ENCODE results near the gene UBXN7.
"Not testable (repeated sequence)": the region's sequence is repeated elsewhere in the genome, so short reads cannot be mapped to it uniquely, and the experiment has no call there.

UBXN7 gene

DNA sequence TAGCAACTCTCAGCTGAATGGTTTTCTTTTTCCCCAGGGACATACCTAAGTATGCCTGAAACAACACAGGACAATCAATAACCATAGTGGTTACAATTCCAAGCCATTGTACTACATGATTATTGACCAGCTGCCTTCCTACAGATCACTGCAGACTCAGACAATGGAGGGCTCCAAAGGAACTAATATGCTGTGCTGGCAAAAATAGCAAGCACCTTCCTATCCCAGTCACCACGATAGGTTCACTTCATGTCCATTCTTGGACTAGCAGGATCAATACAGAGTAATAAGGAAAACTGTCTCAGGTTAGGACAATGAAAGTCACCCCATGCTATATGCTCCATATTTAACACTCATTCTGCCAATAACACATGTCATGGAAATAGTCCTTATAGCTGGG is 76.6 kb downstream of the UBXN7 start:
- no peak for DNase-seq (ENCODE audit: low spot score)
- TF ChIP-seq, protein P1, sequence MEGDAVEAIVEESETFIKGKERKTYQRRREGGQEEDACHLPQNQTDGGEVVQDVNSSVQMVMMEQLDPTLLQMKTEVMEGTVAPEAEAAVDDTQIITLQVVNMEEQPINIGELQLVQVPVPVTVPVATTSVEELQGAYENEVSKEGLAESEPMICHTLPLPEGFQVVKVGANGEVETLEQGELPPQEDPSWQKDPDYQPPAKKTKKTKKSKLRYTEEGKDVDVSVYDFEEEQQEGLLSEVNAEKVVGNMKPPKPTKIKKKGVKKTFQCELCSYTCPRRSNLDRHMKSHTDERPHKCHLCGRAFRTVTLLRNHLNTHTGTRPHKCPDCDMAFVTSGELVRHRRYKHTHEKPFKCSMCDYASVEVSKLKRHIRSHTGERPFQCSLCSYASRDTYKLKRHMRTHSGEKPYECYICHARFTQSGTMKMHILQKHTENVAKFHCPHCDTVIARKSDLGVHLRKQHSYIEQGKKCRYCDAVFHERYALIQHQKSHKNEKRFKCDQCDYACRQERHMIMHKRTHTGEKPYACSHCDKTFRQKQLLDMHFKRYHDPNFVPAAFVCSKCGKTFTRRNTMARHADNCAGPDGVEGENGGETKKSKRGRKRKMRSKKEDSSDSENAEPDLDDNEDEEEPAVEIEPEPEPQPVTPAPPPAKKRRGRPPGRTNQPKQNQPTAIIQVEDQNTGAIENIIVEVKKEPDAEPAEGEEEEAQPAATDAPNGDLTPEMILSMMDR (IDR thresholded peaks at IDR 0.05; ENCODE audit: borderline replicate concordance, control extremely low read depth, extremely low read depth, insufficient read depth, missing control alignments), result no peak
- in situ Hi-C loops (cut with MboI; ENCODE audit: low sequenced_read_pairs, unreplicated experiment), result no loop called here

DNA sequence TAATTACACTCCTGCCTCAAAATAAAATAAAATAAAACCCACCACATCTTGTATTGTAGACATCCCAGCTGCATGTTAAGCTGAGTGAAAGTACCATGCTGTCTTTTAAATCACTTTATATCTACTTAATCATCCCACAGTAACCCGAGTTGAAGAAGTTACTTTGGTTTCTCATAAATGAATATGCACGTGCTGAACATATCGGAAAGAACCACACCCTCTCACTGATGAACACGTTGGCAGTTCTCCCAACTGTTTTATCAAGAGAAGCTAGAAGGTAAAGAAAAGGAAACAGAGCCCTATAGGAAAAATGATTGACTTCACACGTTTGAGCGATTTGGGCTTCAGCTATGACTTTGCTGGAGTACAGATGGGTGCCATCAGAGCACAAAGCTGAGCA is 78.1 kb downstream of the UBXN7 start:
- in situ Hi-C loops (cut with MboI; ENCODE audit: low sequenced_read_pairs, unreplicated experiment), result no loop called here
- no peak for DNase-seq (ENCODE audit: low spot score)
- TF ChIP-seq, protein P1 (IDR thresholded peaks at IDR 0.05; ENCODE audit: borderline replicate concordance, control extremely low read depth, extremely low read depth, insufficient read depth, missing control alignments), result no peak

DNA sequence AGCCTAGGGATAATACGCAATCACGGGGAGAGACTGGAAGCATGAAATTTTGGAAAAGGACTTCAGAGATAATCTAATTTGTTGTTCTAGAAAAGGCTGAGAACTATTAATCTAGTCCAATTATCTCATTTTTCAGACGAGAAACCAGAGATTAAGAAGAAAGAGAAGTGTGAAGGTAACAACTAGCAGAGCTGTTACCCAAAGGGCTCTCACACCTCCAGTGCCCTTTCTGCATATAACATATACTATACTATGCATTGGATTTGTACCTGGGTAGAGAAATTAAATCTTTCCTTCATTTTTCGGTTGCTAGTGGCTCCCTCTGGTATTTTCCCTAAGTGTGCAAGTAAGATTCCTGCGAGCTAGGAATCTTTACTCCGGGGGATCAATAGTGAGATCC is 80.7 kb downstream of the UBXN7 start:
- DNase-seq (ENCODE audit: low spot score), result no peak
- in situ Hi-C loops (cut with MboI; ENCODE audit: low sequenced_read_pairs, unreplicated experiment), result no loop called here
- TF ChIP-seq, protein P1 (IDR thresholded peaks at IDR 0.05; ENCODE audit: borderline replicate concordance, control extremely low read depth, extremely low read depth, insufficient read depth, missing control alignments), result no peak

DNA sequence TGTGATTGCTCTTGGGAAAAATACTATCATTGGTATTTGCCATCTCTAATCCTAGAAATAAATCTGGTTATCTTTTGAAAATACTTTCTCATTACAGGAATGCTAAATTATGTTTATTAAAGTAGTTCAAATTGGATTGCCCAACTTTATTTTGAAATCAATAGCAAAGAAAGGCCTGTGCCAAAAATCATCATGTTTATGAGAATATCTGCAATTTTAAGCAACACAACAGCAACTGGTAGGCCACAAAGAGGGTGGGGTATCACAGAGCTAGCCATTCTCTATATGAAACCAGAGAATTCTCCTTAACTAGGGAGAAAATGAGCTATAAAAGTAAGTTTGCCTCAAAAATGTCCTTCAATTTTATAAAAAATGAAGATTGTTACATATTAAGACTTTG is 82.2 kb downstream of the UBXN7 start:
- in situ Hi-C loops (cut with MboI; ENCODE audit: low sequenced_read_pairs, unreplicated experiment), result no loop called here
- DNase-seq (ENCODE audit: low spot score), result no peak
- TF ChIP-seq, protein P1 (IDR thresholded peaks at IDR 0.05; ENCODE audit: borderline replicate concordance, control extremely low read depth, extremely low read depth, insufficient read depth, missing control alignments), result no peak

DNA sequence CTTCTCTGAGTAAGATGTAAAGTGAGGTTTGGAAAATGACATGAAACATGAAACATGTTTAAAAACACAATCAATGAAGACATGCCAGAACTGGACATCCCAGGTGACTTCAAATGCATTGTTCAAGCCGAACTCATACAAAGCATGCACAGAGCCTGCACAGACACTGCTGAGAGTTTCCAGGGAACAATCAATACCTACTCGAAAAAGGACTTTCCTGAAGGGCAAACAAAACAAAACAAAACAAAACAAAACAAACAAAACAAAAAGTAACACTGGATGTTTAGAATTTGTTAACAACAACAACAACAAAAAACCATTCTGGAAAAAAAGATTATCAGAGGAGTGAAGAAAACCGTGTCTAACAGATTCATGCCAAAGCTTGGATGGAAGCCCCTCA is 83.5 kb downstream of the UBXN7 start:
- no peak for DNase-seq (ENCODE audit: low spot score)

DNA sequence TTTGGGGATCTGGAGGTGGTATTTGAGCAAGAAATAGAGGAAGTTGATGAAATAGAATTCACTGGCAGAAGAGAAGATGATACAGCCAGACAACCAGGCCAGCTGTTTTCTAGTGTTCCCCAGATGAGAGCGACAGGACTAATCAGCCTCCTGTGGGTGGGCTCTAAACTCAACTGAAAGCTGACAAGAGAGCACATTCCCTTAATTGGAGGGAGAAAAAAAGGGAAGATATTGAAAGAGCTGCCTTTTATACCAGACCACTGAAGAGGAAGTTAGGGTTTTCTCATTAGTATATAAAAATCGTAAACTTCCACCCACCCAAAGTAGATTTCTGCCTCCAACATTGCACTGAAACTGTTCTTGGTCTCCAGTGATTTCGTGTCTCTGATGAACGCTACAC is 87.6 kb downstream of the UBXN7 start:
- in situ Hi-C loops (cut with MboI; ENCODE audit: low sequenced_read_pairs, unreplicated experiment), result no loop called here
- DNase-seq (ENCODE audit: low spot score), result peak; percentile 66

More for the DNA sequence above, 83.5 kb downstream of the UBXN7 start:
- TF ChIP-seq, protein P1 (IDR thresholded peaks at IDR 0.05; ENCODE audit: borderline replicate concordance, control extremely low read depth, extremely low read depth, insufficient read depth, missing control alignments), result no peak
- in situ Hi-C loops (cut with MboI; ENCODE audit: low sequenced_read_pairs, unreplicated experiment), result no loop called here

DNA sequence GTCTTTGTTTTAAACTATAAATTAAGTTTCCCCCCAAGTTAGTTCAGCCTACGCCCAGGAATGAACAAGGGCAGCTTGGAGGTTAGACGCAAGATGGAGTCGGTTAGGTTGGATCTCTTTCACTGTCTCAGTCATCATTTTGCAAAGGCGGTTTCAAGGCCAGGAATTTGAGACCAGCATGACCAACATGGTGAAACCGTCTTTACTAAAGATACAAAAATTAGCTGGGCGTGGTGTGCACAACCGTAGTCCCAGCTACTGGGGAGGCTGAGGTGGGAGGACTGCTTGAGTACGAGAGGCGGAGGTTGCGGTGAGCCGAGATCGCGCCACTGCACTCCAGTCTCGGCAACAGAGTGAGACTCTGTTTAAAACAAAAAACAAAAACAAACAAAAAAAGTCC is 88.3 kb downstream of the UBXN7 start:
- DNase-seq (ENCODE audit: low spot score); in situ Hi-C loops (cut with MboI; ENCODE audit: low sequenced_read_pairs, unreplicated experiment): not testable (repeated sequence)

More for the DNA sequence above, 87.6 kb downstream of the UBXN7 start:
- TF ChIP-seq, protein P1 (IDR thresholded peaks at IDR 0.05; ENCODE audit: borderline replicate concordance, control extremely low read depth, extremely low read depth, insufficient read depth, missing control alignments), result no peak
